Astrocyte of the cerebellum (primary cell): ENCODE measurements around the gene FKBP2.

Source experiments
- DNase-seq: peaks from one replicate; pipeline ENCODE4 v3.0.0-alpha.2; 2011; ENCODE audit warnings: low read depth
- H3K4me3 ChIP-seq: 2 replicates; pipeline ENCODE4 v1.5.1; 2011; ENCODE audit warnings: mild to moderate bottlenecking, low read depth, low read length, moderate library complexity
- in situ Hi-C: cut with HindIII; loops from 2 replicates; pipeline ENCODE4 v1.10.0; 2017; ENCODE audit warnings: low sequenced_read_pairs
- TF ChIP-seq, protein P1 (sequence below): IDR thresholded peaks from 2 replicates; pipeline ENCODE4 v1.5.1; 2012; ENCODE audit warnings: low read length, low read depth, moderate library complexity, mild to moderate bottlenecking; ENCODE audit errors: missing control alignments

The FKBP2 gene

DNA sequence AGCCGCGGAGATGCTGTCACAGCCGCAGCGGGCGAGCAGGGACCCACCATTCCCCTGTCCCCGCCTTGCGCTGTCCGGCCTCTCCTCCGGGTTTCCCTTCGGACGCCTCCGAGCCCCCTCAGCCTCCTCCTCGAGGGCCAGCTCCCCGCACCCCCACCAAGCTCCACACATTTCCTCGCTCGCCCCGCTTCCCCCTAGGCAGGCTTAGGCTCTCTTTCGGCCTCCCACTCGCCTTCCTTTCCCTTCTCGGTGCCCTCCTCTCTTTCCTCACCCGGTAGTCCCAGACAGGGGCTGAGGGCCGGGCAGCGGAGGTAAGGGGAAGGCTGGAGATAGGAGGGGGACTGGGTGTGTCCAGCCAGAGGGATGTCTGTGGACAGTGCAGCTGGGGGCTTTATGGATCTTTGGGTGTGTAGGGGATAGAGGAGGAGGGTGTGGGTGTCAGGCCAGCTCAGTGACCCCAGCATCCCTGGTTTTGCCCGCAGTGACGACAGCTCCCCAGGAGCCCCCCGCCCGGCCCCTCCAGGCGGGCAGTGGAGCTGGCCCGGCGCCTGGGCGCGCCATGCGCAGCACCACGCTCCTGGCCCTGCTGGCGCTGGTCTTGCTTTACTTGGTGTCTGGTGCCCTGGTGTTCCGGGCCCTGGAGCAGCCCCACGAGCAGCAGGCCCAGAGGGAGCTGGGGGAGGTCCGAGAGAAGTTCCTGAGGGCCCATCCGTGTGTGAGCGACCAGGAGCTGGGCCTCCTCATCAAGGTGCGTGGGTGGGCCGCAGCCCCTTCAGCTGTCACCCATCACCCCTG is 51.8 kb downstream of the FKBP2 start:
- DNase-seq, result no peak
- in situ Hi-C loops, result no loop called here
- no peak overlapping the region for H3K4me3 ChIP-seq
- TF ChIP-seq, protein P1, sequence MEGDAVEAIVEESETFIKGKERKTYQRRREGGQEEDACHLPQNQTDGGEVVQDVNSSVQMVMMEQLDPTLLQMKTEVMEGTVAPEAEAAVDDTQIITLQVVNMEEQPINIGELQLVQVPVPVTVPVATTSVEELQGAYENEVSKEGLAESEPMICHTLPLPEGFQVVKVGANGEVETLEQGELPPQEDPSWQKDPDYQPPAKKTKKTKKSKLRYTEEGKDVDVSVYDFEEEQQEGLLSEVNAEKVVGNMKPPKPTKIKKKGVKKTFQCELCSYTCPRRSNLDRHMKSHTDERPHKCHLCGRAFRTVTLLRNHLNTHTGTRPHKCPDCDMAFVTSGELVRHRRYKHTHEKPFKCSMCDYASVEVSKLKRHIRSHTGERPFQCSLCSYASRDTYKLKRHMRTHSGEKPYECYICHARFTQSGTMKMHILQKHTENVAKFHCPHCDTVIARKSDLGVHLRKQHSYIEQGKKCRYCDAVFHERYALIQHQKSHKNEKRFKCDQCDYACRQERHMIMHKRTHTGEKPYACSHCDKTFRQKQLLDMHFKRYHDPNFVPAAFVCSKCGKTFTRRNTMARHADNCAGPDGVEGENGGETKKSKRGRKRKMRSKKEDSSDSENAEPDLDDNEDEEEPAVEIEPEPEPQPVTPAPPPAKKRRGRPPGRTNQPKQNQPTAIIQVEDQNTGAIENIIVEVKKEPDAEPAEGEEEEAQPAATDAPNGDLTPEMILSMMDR, result no peak
